HCT116 (cell line): ENCODE results near the gene RCSD1.

Source experiments
- EZH2 ChIP-seq: fragments of 200-600 bp; sonication (generic); IDR thresholded peaks from 2 replicates; pipeline ENCODE4 v1.6.1; 2017; ENCODE audit warnings: antibody characterized with exemption, mixed run types
- JUND ChIP-seq: IDR thresholded peaks from 2 replicates; pipeline ENCODE4 v1.6.1; 2012
- POLR2A ChIP-seq: IDR thresholded peaks from 2 replicates; pipeline ENCODE4 v1.7.0; 2011; ENCODE audit warnings: borderline replicate concordance; ENCODE audit not compliant: insufficient read depth, insufficient read length; ENCODE audit errors: extremely low read depth
- POLR2AphosphoS5 ChIP-seq: IDR thresholded peaks from 2 replicates; pipeline ENCODE4 v1.6.1; 2011; ENCODE audit warnings: mild to moderate bottlenecking, low read depth, low read length, moderate library complexity
- RAD21 ChIP-seq: IDR thresholded peaks from 2 replicates; pipeline ENCODE4 v1.6.1; 2012; ENCODE audit warnings: low read depth, mild to moderate bottlenecking
- YY1 ChIP-seq: IDR thresholded peaks from 2 replicates; pipeline ENCODE4 v1.6.1; 2011; ENCODE audit warnings: low read length, low read depth, moderate library complexity, mild to moderate bottlenecking; ENCODE audit not compliant: insufficient replicate concordance; ENCODE audit errors: extremely low read depth
- ZFX ChIP-seq: fragments of 450-650 bp; IDR thresholded peaks from 2 replicates; pipeline ENCODE4 v1.6.1; 2017
- TF ChIP-seq, protein P1 (sequence below), 3 experiments: fragments of 200-600 bp in 1 of 3; sonication (generic) in 1 of 3; IDR thresholded peaks in 2 of 3; conservative IDR thresholded peaks in 1 of 3; 2 replicates each; pipeline ENCODE4 v1.5.1; 2012 to 2017; ENCODE audit warnings: low read depth in 2 of 3, low read length in 2 of 3, antibody characterized with exemption in 1 of 3, borderline replicate concordance in 1 of 3, control low read depth in 1 of 3, mild to moderate bottlenecking in 1 of 3, mixed read lengths in 1 of 3, mixed run types in 1 of 3, moderate library complexity in 1 of 3; ENCODE audit not compliant: insufficient read depth in 1 of 3

DNA sequence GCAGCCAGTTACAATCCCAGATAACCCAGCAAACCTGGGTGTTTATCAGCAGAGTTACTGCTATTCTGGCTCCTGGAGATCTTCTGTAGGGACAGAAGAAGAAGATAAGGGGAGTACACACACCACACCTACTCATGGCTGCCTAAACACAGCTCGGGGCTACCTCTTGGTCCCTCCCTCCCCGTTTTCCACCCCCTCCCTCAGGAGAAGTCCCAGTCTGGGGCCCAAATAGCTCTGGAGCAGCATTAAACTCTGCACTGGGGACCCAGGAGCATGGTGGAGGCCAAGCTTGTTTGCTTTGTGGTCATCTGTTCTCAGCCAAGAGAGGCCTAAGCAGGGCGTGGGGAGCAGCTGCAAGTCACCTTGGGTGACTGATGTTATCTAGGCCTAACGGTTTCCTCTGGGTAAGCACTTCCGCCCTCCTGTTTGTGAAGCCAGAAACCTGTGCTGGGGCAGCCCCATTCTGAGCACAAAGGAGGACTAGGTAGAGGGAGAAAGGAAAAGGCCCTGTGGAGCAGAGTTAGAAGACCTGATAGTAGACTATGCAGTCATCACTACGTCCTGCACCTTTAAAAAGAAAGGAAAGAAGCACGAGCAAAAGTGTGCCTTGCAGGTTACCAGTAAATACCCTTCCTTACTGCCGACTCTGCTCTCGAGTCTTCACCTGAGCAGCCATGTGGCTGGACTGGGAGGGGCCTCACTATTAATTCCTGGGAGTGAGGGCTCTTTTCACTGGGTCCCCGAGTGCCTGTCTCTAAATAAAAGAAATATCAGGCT is 2.0 kb upstream of the RCSD1 start:
- TF ChIP-seq POLR2AphosphoS5, result no peak
- TF ChIP-seq POLR2A, result no peak
- no peak for TF ChIP-seq ZFX
- TF ChIP-seq JUND, result no peak
- TF ChIP-seq RAD21, result no peak
- TF ChIP-seq, protein P1, sequence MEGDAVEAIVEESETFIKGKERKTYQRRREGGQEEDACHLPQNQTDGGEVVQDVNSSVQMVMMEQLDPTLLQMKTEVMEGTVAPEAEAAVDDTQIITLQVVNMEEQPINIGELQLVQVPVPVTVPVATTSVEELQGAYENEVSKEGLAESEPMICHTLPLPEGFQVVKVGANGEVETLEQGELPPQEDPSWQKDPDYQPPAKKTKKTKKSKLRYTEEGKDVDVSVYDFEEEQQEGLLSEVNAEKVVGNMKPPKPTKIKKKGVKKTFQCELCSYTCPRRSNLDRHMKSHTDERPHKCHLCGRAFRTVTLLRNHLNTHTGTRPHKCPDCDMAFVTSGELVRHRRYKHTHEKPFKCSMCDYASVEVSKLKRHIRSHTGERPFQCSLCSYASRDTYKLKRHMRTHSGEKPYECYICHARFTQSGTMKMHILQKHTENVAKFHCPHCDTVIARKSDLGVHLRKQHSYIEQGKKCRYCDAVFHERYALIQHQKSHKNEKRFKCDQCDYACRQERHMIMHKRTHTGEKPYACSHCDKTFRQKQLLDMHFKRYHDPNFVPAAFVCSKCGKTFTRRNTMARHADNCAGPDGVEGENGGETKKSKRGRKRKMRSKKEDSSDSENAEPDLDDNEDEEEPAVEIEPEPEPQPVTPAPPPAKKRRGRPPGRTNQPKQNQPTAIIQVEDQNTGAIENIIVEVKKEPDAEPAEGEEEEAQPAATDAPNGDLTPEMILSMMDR (IDR thresholded peaks at IDR 0.05 in 2 of 3, conservative IDR thresholded peaks at IDR 0.05 in 1 of 3; ENCODE audit: borderline replicate concordance in 1 of 3, insufficient read depth in 1 of 3, low read depth in 2 of 3, low read length in 2 of 3), result no peak
- TF ChIP-seq EZH2, result no peak
- no peak for TF ChIP-seq YY1
